ENCODE data around the gene LARGE1. TPM values are rescaled to one million over a fixed set of nuclear protein-coding genes. Genes with fewer than 3 reads are reported as not detected.

LARGE1 gene
- polyA plus RNA-seq, 3 donors = 0.05 to 0.13 TPM; not detected in 1

DNA sequence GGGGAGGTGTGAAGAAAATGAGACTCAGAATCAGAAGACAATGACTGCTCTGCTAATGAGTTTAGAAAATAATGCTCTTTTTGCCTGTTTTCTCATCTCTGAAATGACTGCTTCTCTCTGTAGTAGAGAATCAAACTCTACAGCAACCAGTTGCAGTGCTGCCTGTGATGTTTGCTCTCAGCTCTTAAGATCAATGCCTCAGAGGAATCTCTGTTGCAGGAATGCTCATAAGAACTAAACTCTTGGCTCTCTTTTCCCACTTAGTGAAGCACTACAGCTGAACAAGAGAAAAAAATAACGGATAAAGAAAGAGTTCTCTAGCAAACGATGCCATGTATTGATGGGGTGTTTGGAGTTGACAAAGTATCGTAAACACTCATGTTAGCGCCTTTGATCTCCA is 658.6 kb downstream of the LARGE1 start:
- Histone ChIP-seq H3K79me2 (ENCODE audit: insufficient read depth, low read length) (no peaks in the 10 kb centered on the region), H3K27me3 (ENCODE audit: control insufficient read depth in 2 of 2, insufficient read depth in 2 of 2, low read length in 2 of 2) (no peaks in the 10 kb centered on the region), H3K4me3 (replicated peaks in 1 of 3; ENCODE audit: low read depth in 2 of 3, low read length in 3 of 3) (no peak overlapping the region), H3K27ac (ENCODE audit: low read depth in 1 of 2, low read length in 2 of 2) (no peak overlapping the region), H2AFZ (ENCODE audit: insufficient read depth, low read depth, low read length, poor library complexity, severe bottlenecking) (no peak overlapping the region), H4K20me1 (ENCODE audit: insufficient read depth, low read length) (no peaks in the 10 kb centered on the region), H3K4me2 (replicated peaks; ENCODE audit: extremely low read depth, low read length, poor library complexity, severe bottlenecking) (no peak overlapping the region), H3K9ac (ENCODE audit: insufficient read depth, low read length, poor library complexity, severe bottlenecking) (no peak overlapping the region), H3K9me3 (replicated peaks in 1 of 2; ENCODE audit: control insufficient read depth in 1 of 2, insufficient read depth in 1 of 2, low read length in 2 of 2) (peaks cover 0 to 5% of the 10 kb centered on the region in 2 donors), H3K36me3 (replicated peaks in 1 of 2; ENCODE audit: control insufficient read depth in 1 of 2, insufficient read depth in 2 of 2, low read length in 2 of 2) (no peaks in the 10 kb centered on the region), H3K4me1 (ENCODE audit: control insufficient read depth in 1 of 2, insufficient read depth in 2 of 2, low read length in 2 of 2) (no peaks in the 10 kb centered on the region)
- Mint-ChIP-seq H3K27me3 (ENCODE audit: low read depth in 3 of 3) (peaks cover 3 to 5% (median 4%) of the 10 kb centered on the region in 3 donors), H3K27ac (no peak overlapping the region), H3K36me3 (no peaks in the 10 kb centered on the region), H3K4me1 (no peaks in the 10 kb centered on the region), H3K9me3 (peaks cover 3 to 26% (median 8%) of the 10 kb centered on the region in 7 donors), H3K4me3 (no peak overlapping the region)
- intact Hi-C loops (cut with micrococcal nuclease) = no loop called here
- WGBS (ENCODE audit: insufficient coverage) = no CpG with 5 or more reads among the region's 4 CpGs
- DNase-seq = no peak
- TF ChIP-seq, protein P1, sequence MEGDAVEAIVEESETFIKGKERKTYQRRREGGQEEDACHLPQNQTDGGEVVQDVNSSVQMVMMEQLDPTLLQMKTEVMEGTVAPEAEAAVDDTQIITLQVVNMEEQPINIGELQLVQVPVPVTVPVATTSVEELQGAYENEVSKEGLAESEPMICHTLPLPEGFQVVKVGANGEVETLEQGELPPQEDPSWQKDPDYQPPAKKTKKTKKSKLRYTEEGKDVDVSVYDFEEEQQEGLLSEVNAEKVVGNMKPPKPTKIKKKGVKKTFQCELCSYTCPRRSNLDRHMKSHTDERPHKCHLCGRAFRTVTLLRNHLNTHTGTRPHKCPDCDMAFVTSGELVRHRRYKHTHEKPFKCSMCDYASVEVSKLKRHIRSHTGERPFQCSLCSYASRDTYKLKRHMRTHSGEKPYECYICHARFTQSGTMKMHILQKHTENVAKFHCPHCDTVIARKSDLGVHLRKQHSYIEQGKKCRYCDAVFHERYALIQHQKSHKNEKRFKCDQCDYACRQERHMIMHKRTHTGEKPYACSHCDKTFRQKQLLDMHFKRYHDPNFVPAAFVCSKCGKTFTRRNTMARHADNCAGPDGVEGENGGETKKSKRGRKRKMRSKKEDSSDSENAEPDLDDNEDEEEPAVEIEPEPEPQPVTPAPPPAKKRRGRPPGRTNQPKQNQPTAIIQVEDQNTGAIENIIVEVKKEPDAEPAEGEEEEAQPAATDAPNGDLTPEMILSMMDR (IDR thresholded peaks at IDR 0.05) = no peak

DNA sequence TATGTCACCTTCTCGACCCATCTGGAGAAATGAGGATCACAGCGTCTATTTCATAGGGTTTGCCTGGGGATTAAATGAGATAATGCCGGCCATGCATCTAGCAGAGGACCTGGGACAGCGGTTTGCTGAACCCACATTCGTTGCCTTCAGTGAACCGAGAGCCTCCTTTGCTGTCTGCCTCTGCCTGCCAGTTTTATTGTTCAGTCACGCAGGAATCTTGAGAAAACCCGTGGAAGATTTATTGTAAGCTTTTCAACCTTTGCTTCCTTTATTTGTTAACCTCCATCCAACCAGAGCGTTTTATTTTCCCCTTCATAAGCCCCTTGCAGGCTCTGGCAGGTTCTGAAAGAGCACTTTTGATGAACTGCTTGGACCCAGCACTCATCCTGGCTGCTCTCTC is 659.8 kb downstream of the LARGE1 start:
- Histone ChIP-seq H3K27ac (ENCODE audit: low read depth in 1 of 2, low read length in 2 of 2) (no peak overlapping the region), H3K79me2 (ENCODE audit: insufficient read depth, low read length) (no peaks in the 10 kb centered on the region), H2AFZ (ENCODE audit: insufficient read depth, low read depth, low read length, poor library complexity, severe bottlenecking) (no peak overlapping the region), H3K36me3 (replicated peaks in 1 of 2; ENCODE audit: control insufficient read depth in 1 of 2, insufficient read depth in 2 of 2, low read length in 2 of 2) (no peaks in the 10 kb centered on the region), H3K27me3 (ENCODE audit: control insufficient read depth in 2 of 2, insufficient read depth in 2 of 2, low read length in 2 of 2) (no peaks in the 10 kb centered on the region), H3K9ac (ENCODE audit: insufficient read depth, low read length, poor library complexity, severe bottlenecking) (no peak overlapping the region), H4K20me1 (ENCODE audit: insufficient read depth, low read length) (no peaks in the 10 kb centered on the region), H3K9me3 (replicated peaks in 1 of 2; ENCODE audit: control insufficient read depth in 1 of 2, insufficient read depth in 1 of 2, low read length in 2 of 2) (peaks cover 0 to 2% of the 10 kb centered on the region in 2 donors), H3K4me2 (replicated peaks; ENCODE audit: extremely low read depth, low read length, poor library complexity, severe bottlenecking) (no peak overlapping the region), H3K4me1 (ENCODE audit: control insufficient read depth in 1 of 2, insufficient read depth in 2 of 2, low read length in 2 of 2) (no peaks in the 10 kb centered on the region), H3K4me3 (replicated peaks in 1 of 3; ENCODE audit: low read depth in 2 of 3, low read length in 3 of 3) (no peak overlapping the region)
- Mint-ChIP-seq H3K9me3 (peaks cover 4 to 18% (median 5%) of the 10 kb centered on the region in 7 donors), H3K27me3 (ENCODE audit: low read depth in 3 of 3) (peaks cover 3 to 5% (median 4%) of the 10 kb centered on the region in 3 donors), H3K27ac (no peak overlapping the region), H3K4me1 (no peaks in the 10 kb centered on the region), H3K36me3 (no peaks in the 10 kb centered on the region), H3K4me3 (no peak overlapping the region)
- TF ChIP-seq, protein P1 (IDR thresholded peaks at IDR 0.05) = no peak
- intact Hi-C loops (cut with micrococcal nuclease) = no loop called here
- DNase-seq = no peak
- WGBS (ENCODE audit: insufficient coverage) = 61% methylated on average over 6 of the region's 9 CpGs
